Endothelial cell of umbilical vein (primary cell): ENCODE measurements around the gene SCARF2.

ENCODE experiments used
- POLR2A ChIP-seq: IDR thresholded peaks from 2 replicates; pipeline ENCODE4 v1.6.1; 2012; ENCODE audit warnings: low read depth, mild to moderate bottlenecking, control low read depth, low read length
- TF ChIP-seq, protein P1 (sequence below), 2 donors: IDR thresholded peaks; 1 replicate in 1 of 2; 2 replicates in 1 of 2; pipeline ENCODE4 v1.5.1; 2011; ENCODE audit warnings: low read length in 2 of 2, mild to moderate bottlenecking in 2 of 2, moderate library complexity in 2 of 2, control low read depth in 1 of 2, inconsistent platforms in 1 of 2, low read depth in 1 of 2; ENCODE audit not compliant: insufficient read depth in 1 of 2; ENCODE audit errors: extremely low read depth in 1 of 2

GRCh38 chr22:20378110-20378509, 59.5 kb downstream of the SCARF2 start:
- TF ChIP-seq POLR2A: no peak
- TF ChIP-seq, protein P1, sequence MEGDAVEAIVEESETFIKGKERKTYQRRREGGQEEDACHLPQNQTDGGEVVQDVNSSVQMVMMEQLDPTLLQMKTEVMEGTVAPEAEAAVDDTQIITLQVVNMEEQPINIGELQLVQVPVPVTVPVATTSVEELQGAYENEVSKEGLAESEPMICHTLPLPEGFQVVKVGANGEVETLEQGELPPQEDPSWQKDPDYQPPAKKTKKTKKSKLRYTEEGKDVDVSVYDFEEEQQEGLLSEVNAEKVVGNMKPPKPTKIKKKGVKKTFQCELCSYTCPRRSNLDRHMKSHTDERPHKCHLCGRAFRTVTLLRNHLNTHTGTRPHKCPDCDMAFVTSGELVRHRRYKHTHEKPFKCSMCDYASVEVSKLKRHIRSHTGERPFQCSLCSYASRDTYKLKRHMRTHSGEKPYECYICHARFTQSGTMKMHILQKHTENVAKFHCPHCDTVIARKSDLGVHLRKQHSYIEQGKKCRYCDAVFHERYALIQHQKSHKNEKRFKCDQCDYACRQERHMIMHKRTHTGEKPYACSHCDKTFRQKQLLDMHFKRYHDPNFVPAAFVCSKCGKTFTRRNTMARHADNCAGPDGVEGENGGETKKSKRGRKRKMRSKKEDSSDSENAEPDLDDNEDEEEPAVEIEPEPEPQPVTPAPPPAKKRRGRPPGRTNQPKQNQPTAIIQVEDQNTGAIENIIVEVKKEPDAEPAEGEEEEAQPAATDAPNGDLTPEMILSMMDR (IDR thresholded peaks at IDR 0.05; ENCODE audit: extremely low read depth in 1 of 2, insufficient read depth in 1 of 2, low read depth in 1 of 2, low read length in 2 of 2): no peak
